HG03139 (cell line): ENCODE data around the gene TRUB1.
"Not testable (repeated sequence)": the region's sequence is repeated elsewhere in the genome, so short reads cannot be mapped to it uniquely, and the experiment has no call there.

Source experiments
- ATAC-seq: cut with Tn5 transposase; IDR thresholded peaks from one replicate; pipeline ENCODE4 v1.9.1; 2021; ENCODE audit not compliant: unreplicated experiment

The TRUB1 gene

GRCh38 chr10:114937962-114938855 lies at the start of gene TRUB1:
TRUB1 (plus strand) TSS chr10:114938195; CDS start chr10:114938254, 59 bp downstream.
- peak; percentile 100 for ATAC-seq

DNA sequence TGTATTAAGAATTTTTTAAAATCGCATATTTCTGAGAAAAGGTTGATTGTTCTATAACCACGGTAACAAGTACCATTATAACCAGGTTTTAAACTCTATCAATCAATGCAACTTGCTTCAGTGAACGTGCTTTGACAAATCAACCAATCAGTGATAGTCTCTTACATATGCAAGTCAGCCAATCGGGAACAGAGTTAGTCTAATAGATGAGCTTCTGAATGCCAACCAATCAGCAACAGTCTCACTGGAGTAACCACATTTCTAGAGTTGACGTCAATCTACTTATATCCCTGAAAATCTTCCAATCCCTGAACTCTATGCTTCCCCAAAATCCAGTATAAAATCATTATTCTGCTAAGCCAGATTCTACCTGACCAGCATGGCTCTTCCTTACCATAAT lies 44.7 kb upstream of the TRUB1 start:
- no peak for ATAC-seq

GRCh38 chr10:114894911-114895310 lies 43.1 kb upstream of the TRUB1 start:
- no peak for ATAC-seq

GRCh38 chr10:114897011-114897410 lies 41.0 kb upstream of the TRUB1 start:
- not testable (repeated sequence) for ATAC-seq

DNA sequence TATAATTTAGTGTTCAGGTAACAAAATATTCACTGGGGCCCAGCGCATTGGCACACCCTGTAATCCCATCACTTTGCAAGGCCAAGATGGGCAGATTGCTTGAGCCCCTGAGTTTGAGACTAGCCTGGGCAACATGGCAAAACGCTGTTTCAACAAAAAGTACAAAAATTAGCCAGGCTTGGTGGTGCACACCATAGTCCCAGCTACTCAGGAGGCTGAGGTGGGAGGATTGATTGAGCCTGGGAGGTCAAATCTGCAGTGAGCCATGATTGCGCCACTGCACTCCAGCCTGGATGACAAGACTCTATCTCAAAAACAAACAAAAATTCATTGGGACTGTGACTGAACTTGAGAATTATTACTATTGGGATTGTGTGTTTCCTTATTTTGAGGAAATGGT lies 40.4 kb upstream of the TRUB1 start:
- no peak for ATAC-seq

- ATAC-seq, result peak; percentile 63
These were observed 38.0 kb upstream of the TRUB1 start for GRCh38 chr10:114899982-114900381.

DNA sequence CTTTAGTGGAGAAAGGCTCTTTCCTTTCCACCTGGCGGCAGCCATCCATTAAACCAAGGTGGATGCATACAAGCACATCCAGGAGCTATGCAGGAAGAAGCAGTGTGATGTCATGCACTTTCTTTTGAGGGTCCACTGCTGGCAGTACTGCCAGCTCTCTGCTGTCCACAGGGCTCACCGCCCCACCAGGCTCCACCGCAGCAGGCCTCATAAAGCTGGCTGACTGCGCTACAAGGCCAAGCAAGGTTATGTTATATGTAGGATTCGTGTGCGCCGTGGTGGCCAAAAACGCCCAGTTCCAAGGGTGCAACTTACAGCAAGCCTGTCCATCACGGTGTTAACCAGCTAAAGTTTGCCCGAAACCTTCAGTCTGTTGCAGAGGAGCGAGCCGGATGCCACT lies 37.3 kb upstream of the TRUB1 start:
- ATAC-seq, result no peak

DNA sequence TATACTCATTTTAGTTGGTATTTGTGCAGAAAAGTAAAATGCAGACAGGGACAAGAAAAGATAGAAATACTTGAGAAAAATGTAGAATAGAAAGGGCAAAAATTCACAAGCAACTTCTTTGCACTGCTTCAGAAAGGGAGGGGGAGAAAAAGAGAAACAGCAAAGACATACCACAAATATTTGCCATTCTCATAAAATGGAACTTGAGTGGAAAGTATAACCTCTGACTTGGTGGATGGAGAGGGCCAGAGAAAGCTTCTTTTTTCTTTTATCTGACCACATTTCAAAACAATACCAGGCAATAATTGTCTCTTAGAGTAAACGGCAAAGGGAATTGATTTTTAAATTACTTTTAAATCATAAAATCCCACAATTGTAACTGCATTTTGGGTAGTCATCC lies 35.8 kb upstream of the TRUB1 start:
- ATAC-seq, result no peak

GRCh38 chr10:114905450-114905849 lies 32.5 kb upstream of the TRUB1 start:
- ATAC-seq, result no peak

DNA sequence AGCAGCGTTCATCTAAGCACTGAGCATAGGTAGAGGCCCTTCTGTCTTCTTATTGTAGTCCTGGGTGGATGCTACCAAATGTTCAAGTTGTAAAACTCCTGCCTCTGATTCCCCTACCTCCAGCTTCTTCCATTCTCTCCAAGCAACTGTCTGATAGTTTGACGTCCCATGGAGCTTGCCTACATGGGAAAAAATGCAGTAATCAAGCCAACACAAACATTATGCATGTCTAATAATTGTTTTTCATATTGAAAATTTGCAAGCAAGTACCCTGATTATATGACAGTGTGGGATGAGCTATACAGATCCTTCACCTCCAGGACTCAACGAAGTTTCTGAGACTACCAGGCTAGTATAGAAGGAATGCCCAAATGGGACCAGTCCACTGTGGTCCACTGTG lies 31.0 kb upstream of the TRUB1 start:
- no peak for ATAC-seq

GRCh38 chr10:114908896-114909295 lies 29.1 kb upstream of the TRUB1 start:
- no peak for ATAC-seq

GRCh38 chr10:114911052-114911711 lies 26.8 kb upstream of the TRUB1 start:
- no peak for ATAC-seq

DNA sequence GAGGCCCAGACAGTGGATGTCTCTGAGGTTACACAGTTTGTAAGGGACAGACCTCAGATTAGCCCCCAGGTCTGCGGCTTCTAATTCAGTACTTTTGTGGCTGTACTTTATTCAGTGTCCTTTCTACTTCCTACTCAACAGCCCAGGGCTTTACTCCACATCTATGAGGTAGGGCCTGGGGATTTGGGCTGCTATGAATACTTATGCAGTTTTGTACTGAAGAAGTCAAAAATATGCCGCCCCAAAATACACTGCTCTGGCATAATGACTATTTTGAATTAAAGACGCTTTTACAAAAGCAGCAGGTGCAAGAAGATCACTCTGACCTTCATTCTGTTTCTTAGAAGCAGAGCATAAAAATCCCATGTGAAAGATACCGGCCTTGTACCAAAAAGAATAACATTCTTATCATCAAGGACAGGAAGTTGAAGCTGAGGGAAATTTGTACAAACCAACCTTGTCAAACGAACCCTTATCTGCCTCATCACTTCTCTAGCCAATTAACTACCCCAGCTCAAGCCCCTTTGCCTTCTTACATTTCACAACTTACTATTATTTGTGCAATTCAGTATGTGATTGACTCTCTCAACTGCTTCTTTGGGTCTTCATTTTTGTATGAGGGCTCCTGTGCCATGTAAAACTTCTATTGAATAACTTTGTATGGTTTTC lies 26.1 kb upstream of the TRUB1 start:
- ATAC-seq, result no peak

GRCh38 chr10:114912470-114912859 lies 25.5 kb upstream of the TRUB1 start:
- no peak for ATAC-seq

- ATAC-seq, result no peak
These were observed 23.4 kb upstream of the TRUB1 start for GRCh38 chr10:114914560-114914959.

DNA sequence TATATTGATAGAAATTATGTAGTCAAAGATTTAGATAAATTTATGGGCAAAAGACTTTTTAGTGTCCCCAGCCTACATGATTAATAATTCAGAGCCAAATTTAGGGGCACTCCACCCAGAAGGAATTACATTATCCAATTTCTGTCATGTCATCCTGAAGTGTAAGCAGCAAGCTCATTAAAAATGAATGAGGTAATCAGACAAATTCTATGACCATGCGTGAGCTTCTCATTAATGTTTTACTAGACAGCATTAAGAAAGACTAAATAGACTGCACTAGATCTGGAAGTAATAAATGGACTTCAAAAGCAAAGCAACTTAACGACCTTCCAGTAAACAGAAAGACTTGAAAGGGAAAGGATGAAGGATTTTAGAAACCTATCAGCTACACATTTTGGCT lies 22.7 kb upstream of the TRUB1 start:
- ATAC-seq, result no peak

DNA sequence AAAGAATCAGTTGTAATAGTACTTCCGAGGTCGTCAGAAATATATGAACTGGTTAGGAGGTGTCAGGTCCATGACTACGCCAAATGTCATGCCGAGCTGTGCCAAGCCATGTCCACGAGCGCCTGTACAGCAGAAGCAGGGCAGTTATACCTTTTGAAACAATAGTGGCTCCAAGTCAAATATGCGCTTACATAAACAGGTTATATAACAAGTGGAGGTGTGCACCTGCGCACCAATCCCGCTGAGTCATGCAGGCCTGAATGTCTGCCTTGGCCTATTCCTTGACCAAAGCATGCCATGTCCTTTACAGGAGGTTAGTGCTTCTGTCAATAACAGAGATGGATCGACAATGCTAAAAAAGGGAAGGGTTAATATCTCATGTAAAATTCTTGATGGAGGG lies 21.3 kb upstream of the TRUB1 start:
- no peak for ATAC-seq

DNA sequence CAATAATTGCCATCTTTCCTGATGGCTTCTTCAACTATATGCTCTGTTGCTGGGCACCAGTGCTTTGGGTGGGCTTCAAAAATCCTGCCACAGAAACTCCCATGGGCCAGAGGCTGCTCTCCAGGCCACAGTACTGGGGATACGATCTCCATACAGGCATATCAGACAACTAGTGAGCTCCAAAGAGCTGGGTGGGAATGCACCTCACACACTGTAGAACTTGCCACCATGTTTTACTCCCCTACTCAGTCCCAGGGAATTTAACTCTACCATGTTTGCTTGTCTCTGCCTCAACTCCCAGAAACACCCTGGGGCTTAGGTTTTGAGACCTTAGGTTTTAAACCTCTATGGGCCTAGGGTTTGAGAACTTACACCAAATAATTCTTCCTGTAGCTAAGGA lies 20.5 kb upstream of the TRUB1 start:
- ATAC-seq, result no peak

DNA sequence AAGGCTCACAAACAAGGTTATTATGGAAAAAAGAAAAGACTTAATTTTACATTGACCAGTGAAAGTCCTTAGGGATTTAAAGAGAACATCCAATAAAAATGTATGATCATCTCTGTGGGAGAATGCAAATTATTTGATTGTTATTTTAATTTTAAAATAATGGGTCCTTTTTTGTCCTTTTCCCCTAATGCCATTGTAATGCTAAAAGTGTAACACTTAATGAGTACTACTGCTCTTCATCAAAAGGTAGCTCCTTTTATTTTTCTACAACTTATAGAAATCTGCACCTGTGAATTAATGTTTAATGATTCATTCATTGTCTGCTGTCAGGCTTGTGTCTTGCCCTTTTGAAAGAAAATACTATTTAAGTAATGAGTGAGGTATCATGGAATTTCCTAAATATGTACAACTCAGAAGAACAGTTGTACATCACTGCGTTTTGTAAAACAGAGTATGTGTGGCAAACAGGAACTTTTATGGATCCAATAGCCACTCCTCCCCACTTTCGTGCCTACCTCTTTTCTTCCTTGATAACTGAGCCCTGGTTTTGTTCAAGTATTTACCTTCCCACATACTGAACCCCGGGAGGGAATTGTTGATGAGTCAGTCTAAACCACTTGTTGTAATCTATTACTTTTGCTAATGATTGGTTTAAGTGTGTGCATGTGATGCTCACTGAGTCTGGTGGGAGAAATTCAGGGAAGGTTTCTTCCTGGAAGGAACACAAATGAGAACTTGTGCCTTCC lies 19.9 kb upstream of the TRUB1 start:
- ATAC-seq, result no peak

GRCh38 chr10:114920459-114920858 lies 17.5 kb upstream of the TRUB1 start:
- no peak for ATAC-seq

DNA sequence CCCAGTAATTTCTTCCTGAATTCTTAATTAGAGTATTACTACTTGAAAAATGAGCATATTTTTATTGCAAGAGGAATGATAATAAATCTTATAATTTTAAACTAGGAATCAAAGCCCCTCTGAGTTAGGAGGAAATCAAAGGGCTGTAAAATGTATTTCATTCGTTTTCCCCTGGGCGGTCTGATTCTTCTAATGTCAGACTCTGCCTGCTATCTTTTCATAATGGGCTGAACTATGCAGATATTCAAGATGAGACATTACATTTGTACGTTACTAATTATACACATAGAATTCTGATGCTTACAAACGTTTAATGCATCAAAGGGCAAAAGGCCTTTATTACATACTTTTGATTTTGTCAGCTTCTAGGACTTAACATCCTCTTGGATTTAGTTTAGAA lies 16.0 kb upstream of the TRUB1 start:
- no peak for ATAC-seq
